Aorta (tissue), 5 donors: ENCODE data around the gene RAB9B. TPM values are rescaled to one million over a fixed set of nuclear protein-coding genes. Genes with fewer than 3 reads are reported as not detected.

Experiments
- ATAC-seq: fragments of 200-7000 bp; cut with Tn5 transposase; one replicate; pipeline ENCODE4 v1.9.1; 2022; ENCODE audit warnings: moderate library complexity; ENCODE audit not compliant: low FRiP score
- DNase-seq, 2 donors: peaks; one replicate each; pipeline ENCODE4 v3.0.0-alpha.2; 2020
- H3K27ac ChIP-seq, 2 donors: one replicate each; pipeline ENCODE4 v1.5.1; 2013; ENCODE audit warnings: low read length in 2 of 2, mild to moderate bottlenecking in 2 of 2, moderate library complexity in 2 of 2, control low read depth in 1 of 2, inconsistent platforms in 1 of 2, low read depth in 1 of 2
- H3K27me3 ChIP-seq, 2 donors: one replicate each; pipeline ENCODE4 v1.6.1; 2013; ENCODE audit warnings: control low read depth in 1 of 2, low read length in 1 of 2, mild to moderate bottlenecking in 1 of 2, moderate library complexity in 1 of 2; ENCODE audit not compliant: insufficient read depth in 2 of 2, control insufficient read depth in 1 of 2
- H3K36me3 ChIP-seq, 2 donors: one replicate each; pipeline ENCODE4 v1.6.1; 2013; ENCODE audit warnings: control low read depth in 1 of 2, low read length in 1 of 2, mild to moderate bottlenecking in 1 of 2; ENCODE audit not compliant: insufficient read depth in 2 of 2, control insufficient read depth in 1 of 2
- H3K4me1 ChIP-seq, 2 donors: one replicate each; pipeline ENCODE4 v1.6.1; 2013; ENCODE audit warnings: low read length in 2 of 2, control low read depth in 1 of 2, mild to moderate bottlenecking in 1 of 2, moderate library complexity in 1 of 2; ENCODE audit not compliant: insufficient read depth in 2 of 2, control insufficient read depth in 1 of 2
- H3K4me3 ChIP-seq, 2 donors: one replicate each; pipeline ENCODE4 v1.5.1; 2013; ENCODE audit warnings: low read length in 2 of 2, control low read depth in 1 of 2, mild to moderate bottlenecking in 1 of 2
- H3K9me3 ChIP-seq: one replicate; pipeline ENCODE4 v1.6.1; 2013; ENCODE audit warnings: mild to moderate bottlenecking, low read length; ENCODE audit not compliant: control insufficient read depth
- WGBS, 2 donors: extraction: QIAGEN DNeasy Blood & Tissue Kit; methylation state at CpG; one replicate each; pipeline ENCODE4 v1.1.7; 2013; 5-methylcytosine and 5-hydroxymethylcytosine counted together
- intact Hi-C, 2 donors: fragments of 100-400 bp; cut with DNase I; formaldehyde crosslinking; loops; one replicate each; pipeline versions ENCODE4 v1.14.2 to v1.15.0; 2022
- long read RNA-seq, 2 donors: library from polyadenylated mRNA; unstranded; transcript quantifications; one replicate each; pipeline ENCODE4 v2.0.0, GENCODE V29; 2020 to 2021
- polyA plus RNA-seq, 2 donors: library from polyadenylated mRNA; stranded (reverse); fragments of 200-250 nt; gene quantifications; one replicate each; pipeline ENCODE4 v1.2.3, GENCODE V29; 2013
- total RNA-seq, 2 donors: library from RNA; stranded (reverse); fragmentation: NEBNext Ultra II Directional; extraction: Animal tissue kit (Norgen Biotek cat#: 25700); gene quantifications; one replicate each; pipeline ENCODE4 v1.2.1, GENCODE V29; 2021
- donor health status: healthy with polysubstance abuse.
- donor health status: Bipolar disorder and iron deficiency.
- donor health status: DM: no; HTN: no; CAD: no.
- donor health status: DM: no; HTN: no; CAD: no.
- donor health status: DM: yes; HTN: yes; CAD: no.

Gene RAB9B, protein sequence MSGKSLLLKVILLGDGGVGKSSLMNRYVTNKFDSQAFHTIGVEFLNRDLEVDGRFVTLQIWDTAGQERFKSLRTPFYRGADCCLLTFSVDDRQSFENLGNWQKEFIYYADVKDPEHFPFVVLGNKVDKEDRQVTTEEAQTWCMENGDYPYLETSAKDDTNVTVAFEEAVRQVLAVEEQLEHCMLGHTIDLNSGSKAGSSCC
- total RNA-seq (1 to 10 TPM; 6.5 to 7.9 TPM), polyA plus RNA-seq (1 to 10 TPM; 1.6 to 5.0 TPM)
- long read RNA-seq, donor 1, transcript RAB9B-201 (3 exons, 3,748 nt) = major isoform, 6 of 11 reads
- long read RNA-seq, donor 1, partial matches to known transcripts = 1 of 11 reads
- long read RNA-seq, donor 1, other reads (novel, unspliced or antisense) = 4 of 11 reads
- long read RNA-seq, donor 2, transcript RAB9B-201 (3 exons, 3,748 nt) = major isoform, 8 of 9 reads
- long read RNA-seq, donor 2, partial matches to known transcripts = 0 of 9 reads
- long read RNA-seq, donor 2, other reads (novel, unspliced or antisense) = 1 of 9 reads

DNA sequence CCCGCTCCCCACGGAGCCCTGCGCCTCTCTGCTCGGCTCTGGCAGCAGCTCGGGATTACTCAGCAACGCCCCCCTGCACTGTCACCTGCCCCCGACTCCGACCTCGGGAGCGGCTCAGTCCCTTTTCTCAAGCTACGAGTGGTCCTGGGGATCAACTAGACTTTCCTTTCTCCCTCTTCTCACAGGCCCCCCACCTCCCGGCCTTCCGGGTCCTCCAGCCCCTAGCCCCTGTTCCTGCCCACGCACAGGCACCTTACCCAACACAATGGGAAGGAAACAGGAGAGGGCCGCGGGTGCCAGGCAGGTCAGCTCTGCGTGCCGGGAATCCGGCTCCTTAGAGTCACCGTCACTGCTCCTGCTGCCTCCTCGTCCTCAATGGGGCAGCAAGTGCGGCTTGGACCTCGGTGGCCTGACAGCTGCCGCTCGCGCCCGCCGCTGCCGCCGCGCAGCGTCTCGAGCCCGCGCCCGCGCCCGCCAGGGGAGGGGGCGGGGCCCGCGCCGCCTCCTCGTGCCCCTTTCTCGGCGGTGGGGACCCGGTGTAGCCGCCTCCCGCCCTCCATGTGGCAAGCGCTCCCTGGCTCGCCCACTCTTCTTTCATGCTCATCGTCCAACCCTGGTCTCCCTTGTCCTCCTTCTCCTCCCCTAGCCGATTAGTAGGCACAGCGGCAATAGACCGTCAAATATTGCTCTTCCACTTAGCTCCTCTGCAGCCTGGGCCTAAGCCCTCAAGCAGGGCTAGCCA is at the start of gene RAB9B:
RAB9B (minus strand) TSS at position 455 of the 742 bp plus-strand sequence. CDS start 6,473 bp downstream, outside the sequence.
- DNase-seq = peak; percentile 81 to 88

GRCh38 chrX:103879339-103879738 is 47.3 kb upstream of the RAB9B start:
- no peaks in the 10 kb centered on the region for H3K9me3 ChIP-seq
- no peak overlapping the region for H3K27ac ChIP-seq
- ATAC-seq (no peak), DNase-seq (no peak)
- H3K36me3 ChIP-seq = no peaks in the 10 kb centered on the region
- H3K27me3 ChIP-seq = no peaks in the 10 kb centered on the region
- no peaks in the 10 kb centered on the region for H3K4me1 ChIP-seq
- WGBS, 2 donors = 13 to 32% methylated on average over 2 of the region's 2 CpGs
- intact Hi-C loops = no loop called here
- no peak overlapping the region for H3K4me3 ChIP-seq

More for the DNA sequence above, at the start of gene RAB9B:
- Histone ChIP-seq H3K4me3 (peak within 1 kb of the TSS; percentile 36 to 72), H3K27me3 (no peaks in the 10 kb centered on the region), H3K36me3 (no peaks in the 10 kb centered on the region), H3K4me1 (no peaks in the 10 kb centered on the region), H3K9me3 (no peaks in the 10 kb centered on the region), H3K27ac (peak within 1 kb of the TSS in 1 of 2 donors; percentile 74)
- WGBS, 2 donors = 1 to 10% methylated on average over 31 to 54 of the region's 54 CpGs
- intact Hi-C loops = no loop called here
- ATAC-seq = peak; percentile 91

GRCh38 chrX:103878466-103879122 is 46.5 kb upstream of the RAB9B start:
- H3K4me3 ChIP-seq = no peak overlapping the region
- H3K27me3 ChIP-seq = no peaks in the 10 kb centered on the region
- no peaks in the 10 kb centered on the region for H3K4me1 ChIP-seq
- no peaks in the 10 kb centered on the region for H3K36me3 ChIP-seq
- 53 to 68% methylated on average over 8 of the region's 8 CpGs for WGBS, 2 donors
- DNase-seq = no peak
- ATAC-seq = no peak
- no peak overlapping the region for H3K27ac ChIP-seq
- intact Hi-C loops = no loop called here
- H3K9me3 ChIP-seq = no peaks in the 10 kb centered on the region

DNA sequence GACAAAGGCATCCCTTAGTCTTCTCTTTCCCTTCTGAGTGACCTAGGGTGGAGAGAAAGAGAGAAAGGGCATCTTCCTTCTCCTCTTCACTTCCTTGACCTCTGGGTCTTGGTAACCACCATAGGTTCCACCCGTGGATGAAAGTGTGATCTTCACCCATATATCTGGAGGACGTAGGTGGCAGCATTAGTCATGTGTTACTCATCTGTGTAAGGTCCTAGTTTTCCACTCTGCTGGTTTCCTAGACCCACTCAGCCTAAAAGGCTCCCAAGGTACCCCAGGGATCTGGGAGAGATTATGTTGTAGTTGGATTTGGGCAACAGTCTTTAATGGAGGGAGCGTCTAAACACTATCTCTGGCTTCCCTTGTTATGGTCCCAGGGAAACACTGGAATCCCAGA is 45.5 kb upstream of the RAB9B start:
- no peaks in the 10 kb centered on the region for H3K4me1 ChIP-seq
- 61 to 90% methylated on average over 3 of the region's 3 CpGs for WGBS, 2 donors
- H3K9me3 ChIP-seq = no peaks in the 10 kb centered on the region
- no peaks in the 10 kb centered on the region for H3K27me3 ChIP-seq
- no peaks in the 10 kb centered on the region for H3K36me3 ChIP-seq
- ATAC-seq (no peak), DNase-seq (no peak)
- H3K27ac ChIP-seq = no peak overlapping the region
- intact Hi-C loops = no loop called here
- no peak overlapping the region for H3K4me3 ChIP-seq

DNA sequence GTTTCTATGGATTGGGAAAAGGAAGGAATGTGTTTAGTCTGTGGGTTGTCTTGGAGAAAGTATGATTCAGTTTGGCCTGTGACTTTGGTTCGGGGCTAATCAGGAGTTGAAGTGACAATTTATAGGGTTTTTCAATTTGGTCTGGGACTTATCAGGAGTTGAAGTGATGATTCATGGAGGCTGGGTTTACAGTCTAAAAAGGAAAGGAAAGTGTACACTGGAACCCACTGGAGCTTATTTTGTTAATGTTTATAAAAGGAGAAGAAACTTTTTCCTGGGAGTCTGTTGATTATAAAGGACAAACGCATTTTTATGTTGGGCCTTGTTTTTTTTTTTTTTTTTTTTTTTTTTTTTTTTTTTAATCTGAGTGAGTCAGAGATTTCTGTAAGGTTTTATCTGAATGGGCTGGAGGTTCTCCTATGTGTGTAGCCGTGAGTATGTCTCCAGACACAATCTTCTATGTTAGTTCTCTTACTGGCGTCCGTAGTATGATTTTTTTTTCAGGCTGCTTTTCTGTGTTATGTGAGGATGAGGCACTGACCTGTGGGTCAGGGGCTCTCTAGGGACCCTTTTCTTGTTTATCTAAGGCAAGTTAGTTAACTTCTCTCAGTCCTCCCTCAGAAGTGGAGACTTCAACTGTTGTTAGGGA is 33.0 kb upstream of the RAB9B start:
- no peak for DNase-seq
- intact Hi-C loops = no loop called here
- H3K27ac ChIP-seq = no peak overlapping the region

GRCh38 chrX:103864149-103864548 is 32.1 kb upstream of the RAB9B start:
- WGBS, 2 donors = 67 to 92% methylated on average over 3 of the region's 3 CpGs
- Histone ChIP-seq H3K27me3 (no peaks in the 10 kb centered on the region), H3K9me3 (no peaks in the 10 kb centered on the region), H3K36me3 (no peaks in the 10 kb centered on the region), H3K27ac (no peak overlapping the region), H3K4me1 (no peaks in the 10 kb centered on the region), H3K4me3 (no peak overlapping the region)
- DNase-seq (no peak), ATAC-seq (no peak)
- intact Hi-C loops = no loop called here

More for the DNA sequence above, 33.0 kb upstream of the RAB9B start:
- no peaks in the 10 kb centered on the region for H3K36me3 ChIP-seq
- H3K9me3 ChIP-seq = no peaks in the 10 kb centered on the region
- ATAC-seq = no peak
- H3K27me3 ChIP-seq = no peaks in the 10 kb centered on the region
- H3K4me1 ChIP-seq = no peaks in the 10 kb centered on the region
- WGBS, 2 donors = 7 to 28% methylated on average over 5 of the region's 5 CpGs
- no peak overlapping the region for H3K4me3 ChIP-seq

DNA sequence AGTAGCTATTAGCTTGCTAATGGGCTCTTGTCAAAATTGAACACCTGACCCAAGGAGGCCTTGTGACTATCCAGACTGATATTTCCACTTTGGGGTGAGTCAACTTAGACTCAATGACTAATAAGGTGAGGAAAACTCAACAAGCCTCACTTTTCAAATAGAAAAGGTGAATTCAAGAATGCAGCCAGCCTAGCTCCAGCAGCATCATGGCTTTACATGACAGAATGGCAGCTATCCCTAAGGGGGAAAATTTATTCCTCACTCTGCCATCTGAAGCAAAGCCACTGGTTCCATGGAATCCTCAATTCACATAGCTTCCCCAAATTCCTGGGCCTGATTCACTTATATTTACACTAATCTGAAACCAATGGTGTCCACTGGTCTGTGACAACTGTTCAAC is 29.1 kb upstream of the RAB9B start:
- Histone ChIP-seq H3K27me3 (no peaks in the 10 kb centered on the region), H3K4me1 (no peaks in the 10 kb centered on the region), H3K27ac (no peak overlapping the region), H3K9me3 (no peaks in the 10 kb centered on the region), H3K36me3 (no peaks in the 10 kb centered on the region), H3K4me3 (no peak overlapping the region)
- ATAC-seq (no peak), DNase-seq (no peak)
- intact Hi-C loops = no loop called here

DNA sequence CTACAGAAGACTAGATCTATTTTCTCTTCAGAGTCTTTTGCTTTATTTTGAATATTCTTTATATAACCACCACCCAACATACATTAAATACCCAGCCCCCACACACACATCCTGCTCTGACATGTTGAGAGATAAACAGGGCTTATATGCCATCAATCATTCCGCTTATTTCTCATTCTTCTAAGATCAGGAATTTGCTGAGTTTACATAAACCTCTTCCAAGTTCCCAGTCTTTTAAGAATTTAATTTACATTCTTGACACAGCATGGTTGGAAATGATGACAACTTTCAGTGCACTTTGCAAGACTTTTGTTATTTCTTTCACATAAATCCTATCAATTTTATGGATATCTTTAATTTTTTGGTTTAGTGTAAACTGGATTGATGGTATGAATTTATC is 17.5 kb upstream of the RAB9B start:
- ATAC-seq = no peak
- no peak overlapping the region for H3K4me3 ChIP-seq
- intact Hi-C loops = loop anchor here in 1 of 2 donors (10.0 kb wide), 1 partner anchor 285 kb away; no protein-coding TSS in a partner anchor
- H3K27ac ChIP-seq = no peak overlapping the region
- no peaks in the 10 kb centered on the region for H3K36me3 ChIP-seq
- DNase-seq = no peak
- no peaks in the 10 kb centered on the region for H3K4me1 ChIP-seq
- no peaks in the 10 kb centered on the region for H3K27me3 ChIP-seq
- 61 to 73% methylated on average over 1 of the region's 1 CpG for WGBS, 2 donors
- no peaks in the 10 kb centered on the region for H3K9me3 ChIP-seq
